HepG2 (cell line): ENCODE results near the gene LSM12. TPM values are rescaled to one million over a fixed set of nuclear protein-coding genes. Genes with fewer than 3 reads are reported as not detected.

Experiments used
- AGO2 ChIP-seq: fragments of 200-400 bp; formaldehyde crosslinking; optimal IDR thresholded peaks from 2 replicates; pipeline ENCODE3; 2017; ENCODE audit warnings: mild to moderate bottlenecking, low read depth, low read length, moderate library complexity
- BORCS8-MEF2B ChIP-seq: sonication (generic); formaldehyde crosslinking; IDR thresholded peaks from 2 replicates; pipeline ENCODE4 v1.8.0; 2022; ENCODE audit warnings: mild to moderate bottlenecking, missing genetic modification reagents
- CENPT ChIP-seq: sonication (generic); formaldehyde crosslinking; IDR thresholded peaks from 2 replicates; pipeline ENCODE4 v1.8.0; 2022; ENCODE audit warnings: low read depth, mild to moderate bottlenecking, moderate library complexity, missing genetic modification reagents
- CREM ChIP-seq, 2 experiments: sonication (generic) in 1 of 2; formaldehyde crosslinking in 1 of 2; IDR thresholded peaks; 2 replicates each; pipeline versions ENCODE4 v1.4.0 to v1.6.1; 2016 to 2020; ENCODE audit warnings: antibody characterized with exemption in 1 of 2, mild to moderate bottlenecking in 1 of 2, missing genetic modification reagents in 1 of 2
- GFI1 ChIP-seq: sonication (generic); formaldehyde crosslinking; IDR thresholded peaks from 2 replicates; pipeline ENCODE4 v1.5.0; 2020; ENCODE audit warnings: missing genetic modification reagents, mild to moderate bottlenecking, borderline replicate concordance
- HNRNPLL ChIP-seq: fragments of 200-400 bp; formaldehyde crosslinking; IDR thresholded peaks from 2 replicates; pipeline ENCODE4 v1.6.1; 2017; ENCODE audit warnings: mild to moderate bottlenecking, low read depth, low read length; ENCODE audit not compliant: poor library complexity, severe bottlenecking
- MAZ ChIP-seq, 2 experiments: sonication (generic) in 1 of 2; formaldehyde crosslinking in 1 of 2; IDR thresholded peaks; 2 replicates each; pipeline versions ENCODE4 v1.5.0 to v1.6.1; 2012 to 2020; ENCODE audit warnings: low read depth in 2 of 2, mild to moderate bottlenecking in 2 of 2, borderline replicate concordance in 1 of 2, improper control_type of control experiment in 1 of 2, low read length in 1 of 2, missing genetic modification reagents in 1 of 2, moderate library complexity in 1 of 2
- POLR2G ChIP-seq: fragments of 200-400 bp; formaldehyde crosslinking; IDR thresholded peaks from 2 replicates; pipeline ENCODE4 v1.6.1; 2018; ENCODE audit warnings: mild to moderate bottlenecking, low read depth, low read length, moderate library complexity
- RARA ChIP-seq: IDR thresholded peaks from 2 replicates; pipeline ENCODE4 v1.6.1; 2016; ENCODE audit warnings: missing genetic modification reagents, missing compliant biosample characterization
- SRSF1 ChIP-seq: fragments of 200-400 bp; formaldehyde crosslinking; optimal IDR thresholded peaks from 2 replicates; pipeline ENCODE3; 2017; ENCODE audit warnings: mild to moderate bottlenecking, low read depth, low read length, moderate library complexity
- TAF15 ChIP-seq: fragments of 200-400 bp; formaldehyde crosslinking; IDR thresholded peaks from one replicate; pipeline ENCODE4 v1.6.1; 2018; ENCODE audit warnings: mild to moderate bottlenecking, low read depth, low read length; ENCODE audit not compliant: poor library complexity, severe bottlenecking
- ZFP90 ChIP-seq: sonication (generic); formaldehyde crosslinking; IDR thresholded peaks from 2 replicates; pipeline ENCODE4 v1.8.0; 2022; ENCODE audit warnings: missing genetic modification reagents, mild to moderate bottlenecking, inconsistent platforms, borderline replicate concordance
- ZKSCAN1 ChIP-seq: fragments of 150-350 bp; IDR thresholded peaks from 2 replicates; pipeline ENCODE4 v1.6.1; 2014; ENCODE audit warnings: low read length
- ZNF709 ChIP-seq: sonication (generic); formaldehyde crosslinking; IDR thresholded peaks from 2 replicates; pipeline ENCODE4 v1.5.0; 2020; ENCODE audit warnings: mild to moderate bottlenecking, missing genetic modification reagents
- polyA plus RNA-seq, 8 experiments: library from polyadenylated mRNA; depleted of rRNA in 3 of 8; stranded (reverse) in 7 of 8; unstranded in 1 of 8; fragments of >200 nt; fragmentation: Illumina TruSeq in 4 of 8; extraction: Trizol in 4 of 8; gene quantifications; 2 replicates each; pipeline versions ENCODE4 v1.2.1 to v1.2.3, GENCODE V29; 2011 to 2016; ENCODE audit warnings: low read depth in 4 of 8, missing spikeins in 1 of 8, mixed read lengths in 1 of 8; ENCODE audit not compliant: insufficient read depth in 1 of 8
- total RNA-seq, 5 experiments: library from RNA; depleted of rRNA; stranded (reverse); fragments of >200 nt; fragmentation: Illumina TruSeq; extraction: Trizol; gene quantifications; 2 replicates each; pipeline ENCODE4 v1.2.3, GENCODE V29; 2016; ENCODE audit warnings: low read depth in 1 of 5
- TF ChIP-seq, protein P1 (sequence below): conservative IDR thresholded peaks from 2 replicates; pipeline ENCODE4 v1.6.1; 2018; ENCODE audit warnings: missing genetic modification reagents
- TF ChIP-seq, protein P2 (sequence below): sonication (generic); formaldehyde crosslinking; IDR thresholded peaks from 2 replicates; pipeline ENCODE4 v1.4.0; 2020; ENCODE audit warnings: missing genetic modification reagents, borderline replicate concordance
- TF ChIP-seq, protein P3 (sequence below): sonication (generic); formaldehyde crosslinking; IDR thresholded peaks from 2 replicates; pipeline ENCODE4 v1.5.0; 2020; ENCODE audit warnings: mild to moderate bottlenecking, missing genetic modification reagents, moderate library complexity
- TF ChIP-seq, protein P4 (sequence below): sonication (generic); formaldehyde crosslinking; IDR thresholded peaks from 2 replicates; pipeline ENCODE4 v1.5.0; 2020; ENCODE audit warnings: missing genetic modification reagents
- TF ChIP-seq, protein P5 (sequence below): sonication (generic); formaldehyde crosslinking; IDR thresholded peaks from 2 replicates; pipeline ENCODE4 v1.8.0; 2022; ENCODE audit warnings: mild to moderate bottlenecking, missing genetic modification reagents; ENCODE audit not compliant: insufficient replicate concordance

The LSM12 gene
- total and polyA plus RNA-seq, 2 of the 13 experiments (the other 11 are each of a cell fraction or from before 2014, with no cell fraction given): 52.8 to 55.7 TPM

DNA sequence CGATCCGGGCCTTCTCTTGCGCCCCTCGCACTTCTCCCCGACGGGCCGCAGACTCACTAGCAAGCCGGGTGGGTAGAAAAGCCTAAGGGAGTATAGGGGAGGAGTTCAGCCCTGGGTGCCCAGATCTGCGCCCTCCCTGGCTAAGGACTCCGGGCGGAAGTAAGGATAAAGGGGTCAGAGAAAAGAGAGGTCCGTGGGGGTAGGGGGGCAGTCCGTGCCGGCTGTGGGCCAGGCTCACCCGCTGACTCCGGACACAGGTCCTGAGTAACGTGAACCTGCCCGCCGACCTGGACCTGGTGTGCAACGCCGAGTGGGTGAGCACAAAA, 60.2 kb downstream of the LSM12 start (continued):
- no peak for TF ChIP-seq HNRNPLL
- TF ChIP-seq, protein P1, sequence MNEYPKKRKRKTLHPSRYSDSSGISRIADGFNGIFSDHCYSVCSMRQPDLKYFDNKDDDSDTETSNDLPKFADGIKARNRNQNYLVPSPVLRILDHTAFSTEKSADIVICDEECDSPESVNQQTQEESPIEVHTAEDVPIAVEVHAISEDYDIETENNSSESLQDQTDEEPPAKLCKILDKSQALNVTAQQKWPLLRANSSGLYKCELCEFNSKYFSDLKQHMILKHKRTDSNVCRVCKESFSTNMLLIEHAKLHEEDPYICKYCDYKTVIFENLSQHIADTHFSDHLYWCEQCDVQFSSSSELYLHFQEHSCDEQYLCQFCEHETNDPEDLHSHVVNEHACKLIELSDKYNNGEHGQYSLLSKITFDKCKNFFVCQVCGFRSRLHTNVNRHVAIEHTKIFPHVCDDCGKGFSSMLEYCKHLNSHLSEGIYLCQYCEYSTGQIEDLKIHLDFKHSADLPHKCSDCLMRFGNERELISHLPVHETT (CRISPR knock-in tag): no peak
- TF ChIP-seq TAF15: no peak
- no peak for TF ChIP-seq ZKSCAN1
- no peak for TF ChIP-seq BORCS8-MEF2B (CRISPR knock-in tag)
- peak; percentile 51 for TF ChIP-seq AGO2
- TF ChIP-seq, protein P2, sequence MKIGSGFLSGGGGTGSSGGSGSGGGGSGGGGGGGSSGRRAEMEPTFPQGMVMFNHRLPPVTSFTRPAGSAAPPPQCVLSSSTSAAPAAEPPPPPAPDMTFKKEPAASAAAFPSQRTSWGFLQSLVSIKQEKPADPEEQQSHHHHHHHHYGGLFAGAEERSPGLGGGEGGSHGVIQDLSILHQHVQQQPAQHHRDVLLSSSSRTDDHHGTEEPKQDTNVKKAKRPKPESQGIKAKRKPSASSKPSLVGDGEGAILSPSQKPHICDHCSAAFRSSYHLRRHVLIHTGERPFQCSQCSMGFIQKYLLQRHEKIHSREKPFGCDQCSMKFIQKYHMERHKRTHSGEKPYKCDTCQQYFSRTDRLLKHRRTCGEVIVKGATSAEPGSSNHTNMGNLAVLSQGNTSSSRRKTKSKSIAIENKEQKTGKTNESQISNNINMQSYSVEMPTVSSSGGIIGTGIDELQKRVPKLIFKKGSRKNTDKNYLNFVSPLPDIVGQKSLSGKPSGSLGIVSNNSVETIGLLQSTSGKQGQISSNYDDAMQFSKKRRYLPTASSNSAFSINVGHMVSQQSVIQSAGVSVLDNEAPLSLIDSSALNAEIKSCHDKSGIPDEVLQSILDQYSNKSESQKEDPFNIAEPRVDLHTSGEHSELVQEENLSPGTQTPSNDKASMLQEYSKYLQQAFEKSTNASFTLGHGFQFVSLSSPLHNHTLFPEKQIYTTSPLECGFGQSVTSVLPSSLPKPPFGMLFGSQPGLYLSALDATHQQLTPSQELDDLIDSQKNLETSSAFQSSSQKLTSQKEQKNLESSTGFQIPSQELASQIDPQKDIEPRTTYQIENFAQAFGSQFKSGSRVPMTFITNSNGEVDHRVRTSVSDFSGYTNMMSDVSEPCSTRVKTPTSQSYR (CRISPR knock-in tag): no peak
- 0 out of 2 replicates have a peak, but pooled peaks have one; percentile 30 for TF ChIP-seq ZFP90 (CRISPR knock-in tag)
- no peak for TF ChIP-seq ZNF709 (CRISPR knock-in tag)
- TF ChIP-seq, protein P3, sequence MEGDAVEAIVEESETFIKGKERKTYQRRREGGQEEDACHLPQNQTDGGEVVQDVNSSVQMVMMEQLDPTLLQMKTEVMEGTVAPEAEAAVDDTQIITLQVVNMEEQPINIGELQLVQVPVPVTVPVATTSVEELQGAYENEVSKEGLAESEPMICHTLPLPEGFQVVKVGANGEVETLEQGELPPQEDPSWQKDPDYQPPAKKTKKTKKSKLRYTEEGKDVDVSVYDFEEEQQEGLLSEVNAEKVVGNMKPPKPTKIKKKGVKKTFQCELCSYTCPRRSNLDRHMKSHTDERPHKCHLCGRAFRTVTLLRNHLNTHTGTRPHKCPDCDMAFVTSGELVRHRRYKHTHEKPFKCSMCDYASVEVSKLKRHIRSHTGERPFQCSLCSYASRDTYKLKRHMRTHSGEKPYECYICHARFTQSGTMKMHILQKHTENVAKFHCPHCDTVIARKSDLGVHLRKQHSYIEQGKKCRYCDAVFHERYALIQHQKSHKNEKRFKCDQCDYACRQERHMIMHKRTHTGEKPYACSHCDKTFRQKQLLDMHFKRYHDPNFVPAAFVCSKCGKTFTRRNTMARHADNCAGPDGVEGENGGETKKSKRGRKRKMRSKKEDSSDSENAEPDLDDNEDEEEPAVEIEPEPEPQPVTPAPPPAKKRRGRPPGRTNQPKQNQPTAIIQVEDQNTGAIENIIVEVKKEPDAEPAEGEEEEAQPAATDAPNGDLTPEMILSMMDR (CRISPR knock-in tag): no peak
- TF ChIP-seq POLR2G: peak; percentile 38; the same call in 1 of the 2 replicates
- no peak for TF ChIP-seq CREM (IDR thresholded peaks at IDR 0.05)
- 0 out of 2 replicates have a peak, but pooled peaks have one; percentile 12 for TF ChIP-seq CREM (CRISPR knock-in tag; IDR thresholded peaks at IDR 0.05)
- no peak for TF ChIP-seq GFI1
- TF ChIP-seq MAZ (IDR thresholded peaks at IDR 0.05; ENCODE audit: borderline replicate concordance, low read depth, low read length): no peak
- TF ChIP-seq MAZ (CRISPR knock-in tag; IDR thresholded peaks at IDR 0.05; ENCODE audit: low read depth): no peak
- no peak for TF ChIP-seq CENPT (CRISPR knock-in tag)
- TF ChIP-seq, protein P4, sequence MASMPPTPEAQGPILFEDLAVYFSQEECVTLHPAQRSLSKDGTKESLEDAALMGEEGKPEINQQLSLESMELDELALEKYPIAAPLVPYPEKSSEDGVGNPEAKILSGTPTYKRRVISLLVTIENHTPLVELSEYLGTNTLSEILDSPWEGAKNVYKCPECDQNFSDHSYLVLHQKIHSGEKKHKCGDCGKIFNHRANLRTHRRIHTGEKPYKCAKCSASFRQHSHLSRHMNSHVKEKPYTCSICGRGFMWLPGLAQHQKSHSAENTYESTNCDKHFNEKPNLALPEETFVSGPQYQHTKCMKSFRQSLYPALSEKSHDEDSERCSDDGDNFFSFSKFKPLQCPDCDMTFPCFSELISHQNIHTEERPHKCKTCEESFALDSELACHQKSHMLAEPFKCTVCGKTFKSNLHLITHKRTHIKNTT (CRISPR knock-in tag): no peak
- TF ChIP-seq RARA (CRISPR knock-in tag): no peak
- TF ChIP-seq, protein P5, sequence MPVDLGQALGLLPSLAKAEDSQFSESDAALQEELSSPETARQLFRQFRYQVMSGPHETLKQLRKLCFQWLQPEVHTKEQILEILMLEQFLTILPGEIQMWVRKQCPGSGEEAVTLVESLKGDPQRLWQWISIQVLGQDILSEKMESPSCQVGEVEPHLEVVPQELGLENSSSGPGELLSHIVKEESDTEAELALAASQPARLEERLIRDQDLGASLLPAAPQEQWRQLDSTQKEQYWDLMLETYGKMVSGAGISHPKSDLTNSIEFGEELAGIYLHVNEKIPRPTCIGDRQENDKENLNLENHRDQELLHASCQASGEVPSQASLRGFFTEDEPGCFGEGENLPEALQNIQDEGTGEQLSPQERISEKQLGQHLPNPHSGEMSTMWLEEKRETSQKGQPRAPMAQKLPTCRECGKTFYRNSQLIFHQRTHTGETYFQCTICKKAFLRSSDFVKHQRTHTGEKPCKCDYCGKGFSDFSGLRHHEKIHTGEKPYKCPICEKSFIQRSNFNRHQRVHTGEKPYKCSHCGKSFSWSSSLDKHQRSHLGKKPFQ (CRISPR knock-in tag): no peak
- no peak for TF ChIP-seq SRSF1
